ENCODE results near the gene IL36A.

Gene IL36A

GRCh38 chr2:113038291-113038690 lies 33.0 kb downstream of the IL36A start:
- DNase-seq (ENCODE audit: low read depth in 1 of 2, low spot score in 1 of 2) = no peak
- in situ Hi-C loops (cut with HindIII; ENCODE audit: low pct_unique_long_range_greater_than_20kb, low sequenced_read_pairs) = no loop called here
- TF ChIP-seq JUND (IDR thresholded peaks at IDR 0.05; ENCODE audit: low read depth) = no peak

- no peak for DNase-seq (ENCODE audit: low read depth in 1 of 2, low spot score in 1 of 2)
- in situ Hi-C loops (cut with HindIII; ENCODE audit: low pct_unique_long_range_greater_than_20kb, low sequenced_read_pairs) = no loop called here
- TF ChIP-seq JUND (IDR thresholded peaks at IDR 0.05; ENCODE audit: low read depth) = no peak
These were observed 33.9 kb downstream of the IL36A start for GRCh38 chr2:113039158-113039557.

GRCh38 chr2:113039719-113040118 lies 34.5 kb downstream of the IL36A start:
- no peak for DNase-seq (ENCODE audit: low read depth in 1 of 2, low spot score in 1 of 2)
- no peak for TF ChIP-seq JUND (IDR thresholded peaks at IDR 0.05; ENCODE audit: low read depth)
- in situ Hi-C loops (cut with HindIII; ENCODE audit: low pct_unique_long_range_greater_than_20kb, low sequenced_read_pairs) = no loop called here

- no peak for TF ChIP-seq JUND (IDR thresholded peaks at IDR 0.05; ENCODE audit: low read depth)
- DNase-seq (ENCODE audit: low read depth in 1 of 2, low spot score in 1 of 2) = peak in 1 of 2 experiments; percentile 40
- in situ Hi-C loops (cut with HindIII; ENCODE audit: low pct_unique_long_range_greater_than_20kb, low sequenced_read_pairs) = no loop called here
These were observed 36.6 kb downstream of the IL36A start for GRCh38 chr2:113041871-113042270.

GRCh38 chr2:113046465-113046864 lies 41.2 kb downstream of the IL36A start:
- in situ Hi-C loops (cut with HindIII; ENCODE audit: low pct_unique_long_range_greater_than_20kb, low sequenced_read_pairs) = no loop called here
- TF ChIP-seq JUND (IDR thresholded peaks at IDR 0.05; ENCODE audit: low read depth) = no peak
- no peak for DNase-seq (ENCODE audit: low read depth in 1 of 2, low spot score in 1 of 2)

- no peak for TF ChIP-seq JUND (IDR thresholded peaks at IDR 0.05; ENCODE audit: low read depth)
- DNase-seq (ENCODE audit: low read depth in 1 of 2, low spot score in 1 of 2) = no peak
- in situ Hi-C loops (cut with HindIII; ENCODE audit: low pct_unique_long_range_greater_than_20kb, low sequenced_read_pairs) = no loop called here
These were observed 45.9 kb downstream of the IL36A start for GRCh38 chr2:113050921-113051895.

- no peak for TF ChIP-seq JUND (IDR thresholded peaks at IDR 0.05; ENCODE audit: low read depth)
- no peak for DNase-seq (ENCODE audit: low read depth in 1 of 2, low spot score in 1 of 2)
- in situ Hi-C loops (cut with HindIII; ENCODE audit: low pct_unique_long_range_greater_than_20kb, low sequenced_read_pairs) = no loop called here
These were observed 47.2 kb downstream of the IL36A start, which contains the start of gene IL36B for GRCh38 chr2:113052396-113052917. TSS of gene IL36B (minus strand) at chr2:113052867.

- TF ChIP-seq JUND (IDR thresholded peaks at IDR 0.05; ENCODE audit: low read depth) = no peak
- in situ Hi-C loops (cut with HindIII; ENCODE audit: low pct_unique_long_range_greater_than_20kb, low sequenced_read_pairs) = no loop called here
- DNase-seq (ENCODE audit: low read depth in 1 of 2, low spot score in 1 of 2) = no peak
These were observed 48.4 kb downstream of the IL36A start for GRCh38 chr2:113053666-113054065.

GRCh38 chr2:113054066-113054465 lies 48.8 kb downstream of the IL36A start:
- in situ Hi-C loops (cut with HindIII; ENCODE audit: low pct_unique_long_range_greater_than_20kb, low sequenced_read_pairs) = no loop called here
- no peak for DNase-seq (ENCODE audit: low read depth in 1 of 2, low spot score in 1 of 2)
- TF ChIP-seq JUND (IDR thresholded peaks at IDR 0.05; ENCODE audit: low read depth) = no peak

GRCh38 chr2:113056521-113056920 lies 51.3 kb downstream of the IL36A start:
- TF ChIP-seq JUND (IDR thresholded peaks at IDR 0.05; ENCODE audit: low read depth) = no peak
- in situ Hi-C loops (cut with HindIII; ENCODE audit: low pct_unique_long_range_greater_than_20kb, low sequenced_read_pairs) = no loop called here
- DNase-seq (ENCODE audit: low read depth in 1 of 2, low spot score in 1 of 2) = no peak

- in situ Hi-C loops (cut with HindIII; ENCODE audit: low pct_unique_long_range_greater_than_20kb, low sequenced_read_pairs) = no loop called here
- no peak for TF ChIP-seq JUND (IDR thresholded peaks at IDR 0.05; ENCODE audit: low read depth)
- no peak for DNase-seq (ENCODE audit: low read depth in 1 of 2, low spot score in 1 of 2)
These were observed 51.9 kb downstream of the IL36A start for GRCh38 chr2:113057117-113057516.
